Large intestine (tissue), 3 donors: Measurements from ENCODE around the gene BET1L. TPM values are rescaled to one million over a fixed set of nuclear protein-coding genes. Genes with fewer than 3 reads are reported as not detected.

Source experiments
- DNase-seq, 2 donors: peaks; one replicate each; pipeline versions ENCODE4 v3.0.0 to v3.0.0-alpha.2; 2013
- H3K27ac ChIP-seq: one replicate; pipeline ENCODE4 v1.5.1; 2013; ENCODE audit warnings: low read length
- H3K27me3 ChIP-seq: 2 replicates; pipeline ENCODE4 v1.6.1; 2013; ENCODE audit warnings: low read length; ENCODE audit not compliant: control insufficient read depth, insufficient read depth
- H3K36me3 ChIP-seq: 2 replicates; pipeline ENCODE4 v1.6.1; 2013; ENCODE audit warnings: low read length; ENCODE audit not compliant: control insufficient read depth, insufficient read depth
- H3K4me1 ChIP-seq: one replicate; pipeline ENCODE4 v1.6.1; 2013; ENCODE audit warnings: low read length; ENCODE audit not compliant: control insufficient read depth, insufficient read depth
- H3K4me3 ChIP-seq: one replicate; pipeline ENCODE4 v1.5.1; 2013; ENCODE audit warnings: low read length
- H3K9me3 ChIP-seq: one replicate; pipeline ENCODE4 v1.6.1; 2013; ENCODE audit warnings: mild to moderate bottlenecking, low read depth, low read length, moderate library complexity; ENCODE audit not compliant: control insufficient read depth
- WGBS: methylation state at CpG from one replicate; pipeline ENCODE4 v1.1.5; 2013; ENCODE audit warnings: low lambda C conversion rate; ENCODE audit not compliant: insufficient coverage; 5-methylcytosine and 5-hydroxymethylcytosine counted together
- polyA plus RNA-seq: library from polyadenylated mRNA; unstranded; fragments of 120-200 nt; gene quantifications from one replicate; pipeline ENCODE4 v1.2.1, GENCODE V29; 2013

The BET1L gene
- polyA plus RNA-seq, 1 donor, result 51.2 TPM

GRCh38 chr11:211295-211694, 4.1 kb upstream of the BET1L start:
- Histone ChIP-seq H3K27me3 (no peaks in the 10 kb centered on the region), H3K27ac (no peak overlapping the region), H3K4me3 (no peak overlapping the region), H3K4me1 (peaks cover 15% of the 10 kb centered on the region), H3K36me3 (peaks cover 65% of the 10 kb centered on the region), H3K9me3 (no peaks in the 10 kb centered on the region)
- no CpG with 5 or more reads among the region's 5 CpGs for WGBS
- no peak for DNase-seq

- Histone ChIP-seq H3K4me3 (no peak overlapping the region), H3K4me1 (peaks cover 15% of the 10 kb centered on the region), H3K36me3 (peaks cover 60% of the 10 kb centered on the region), H3K9me3 (no peaks in the 10 kb centered on the region), H3K27me3 (no peaks in the 10 kb centered on the region), H3K27ac (no peak overlapping the region)
- DNase-seq, result no peak
- WGBS, result no CpG with 5 or more reads among the region's 5 CpGs
These were observed 3.6 kb upstream of the BET1L start for GRCh38 chr11:210803-211180.

- no CpG with 5 or more reads among the region's 9 CpGs for WGBS
- Histone ChIP-seq H3K4me1 (peaks cover 21% of the 10 kb centered on the region), H3K4me3 (peak overlapping the region; percentile 94), H3K9me3 (no peaks in the 10 kb centered on the region), H3K27me3 (no peaks in the 10 kb centered on the region), H3K27ac (no peak overlapping the region), H3K36me3 (peaks cover 60% of the 10 kb centered on the region)
- no peak for DNase-seq
These were observed 3.1 kb upstream of the BET1L start for GRCh38 chr11:210122-210802.

DNA sequence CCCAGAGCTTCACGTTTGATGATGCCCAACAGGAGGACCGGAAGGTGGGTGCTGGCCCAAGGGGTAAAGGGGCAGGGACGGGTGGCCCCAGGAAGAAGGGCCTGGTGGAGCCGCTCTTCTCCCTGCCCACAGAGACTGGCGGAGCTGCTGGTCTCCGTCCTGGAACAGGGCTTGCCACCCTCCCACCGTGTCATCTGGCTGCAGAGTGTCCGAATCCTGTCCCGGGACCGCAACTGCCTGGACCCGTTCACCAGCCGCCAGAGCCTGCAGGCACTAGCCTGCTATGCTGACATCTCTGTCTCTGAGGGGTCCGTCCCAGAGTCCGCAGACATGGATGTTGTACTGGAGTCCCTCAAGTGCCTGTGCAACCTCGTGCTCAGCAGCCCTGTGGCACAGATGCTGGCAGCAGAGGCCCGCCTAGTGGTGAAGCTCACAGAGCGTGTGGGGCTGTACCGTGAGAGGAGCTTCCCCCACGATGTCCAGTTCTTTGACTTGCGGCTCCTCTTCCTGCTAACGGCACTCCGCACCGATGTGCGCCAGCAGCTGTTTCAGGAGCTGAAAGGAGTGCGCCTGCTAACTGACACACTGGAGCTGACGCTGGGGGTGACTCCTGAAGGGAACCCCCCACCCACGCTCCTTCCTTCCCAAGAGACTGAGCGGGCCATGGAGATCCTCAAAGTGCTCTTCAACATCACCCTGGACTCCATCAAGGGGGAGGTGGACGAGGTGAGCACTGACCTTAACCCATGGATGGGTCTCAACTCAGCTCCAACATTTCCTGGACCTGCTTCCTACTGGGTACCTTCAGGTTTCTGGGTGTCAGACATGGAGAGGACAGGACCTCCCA, 2.3 kb upstream of the BET1L start:
- H3K4me3 ChIP-seq, result peak overlapping the region; percentile 94

GRCh38 chr11:208917-209260, 1.7 kb upstream of the BET1L start:
- no peaks in the 10 kb centered on the region for H3K9me3 ChIP-seq
- DNase-seq, result no peak
- no peaks in the 10 kb centered on the region for H3K27me3 ChIP-seq
- H3K36me3 ChIP-seq, result peaks cover 62% of the 10 kb centered on the region
- peak overlapping the region; percentile 94 for H3K4me3 ChIP-seq
- H3K4me1 ChIP-seq, result peaks cover 23% of the 10 kb centered on the region
- peak overlapping the region; percentile 99 for H3K27ac ChIP-seq
- no CpG with 5 or more reads among the region's 26 CpGs for WGBS

More for the DNA sequence above, 2.3 kb upstream of the BET1L start:
- Histone ChIP-seq H3K9me3 (no peaks in the 10 kb centered on the region), H3K36me3 (peaks cover 63% of the 10 kb centered on the region), H3K27ac (no peak overlapping the region), H3K4me1 (peaks cover 23% of the 10 kb centered on the region), H3K27me3 (no peaks in the 10 kb centered on the region)
- WGBS, result no CpG with 5 or more reads among the region's 29 CpGs
- no peak for DNase-seq

DNA sequence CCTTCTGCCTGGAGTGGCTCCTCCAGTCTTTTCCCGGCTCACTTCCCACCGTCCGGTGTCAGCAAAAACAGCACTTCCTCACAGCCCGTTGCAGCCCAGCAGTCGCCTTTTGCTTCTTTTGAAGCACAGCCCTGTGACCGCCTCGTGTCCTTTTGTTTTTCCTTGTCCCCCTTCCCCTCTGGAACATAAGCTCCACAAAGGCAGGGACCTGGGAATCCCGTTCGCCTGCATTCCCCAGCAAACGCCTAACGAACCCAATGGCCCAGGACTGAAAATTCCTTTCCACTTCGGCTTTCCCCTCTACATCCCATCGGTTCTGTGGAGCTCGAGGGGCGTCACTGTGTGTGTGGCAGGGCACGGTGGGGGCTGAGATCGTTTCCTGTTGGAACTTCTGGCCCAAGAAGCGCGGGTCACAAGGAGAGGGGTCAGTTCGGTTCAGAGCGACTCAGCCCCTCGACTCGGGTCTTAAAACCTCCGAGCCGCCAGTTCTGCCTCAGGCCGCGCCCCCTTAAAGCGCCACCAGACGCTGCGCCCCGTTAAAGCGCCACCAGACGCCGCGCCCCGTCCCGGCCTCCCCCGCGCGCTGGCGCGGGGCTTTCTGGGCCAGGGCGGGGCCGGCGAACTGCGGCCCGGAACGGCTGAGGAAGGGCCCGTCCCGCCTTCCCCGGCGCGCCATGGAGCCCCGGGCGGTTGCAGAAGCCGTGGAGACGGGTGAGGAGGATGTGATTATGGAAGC, 1.1 kb upstream of the BET1L start:
- no peaks in the 10 kb centered on the region for H3K27me3 ChIP-seq
- peak overlapping the region; percentile 94 for H3K4me3 ChIP-seq
- H3K27ac ChIP-seq, result peak overlapping the region; percentile 99
- WGBS, result 0% methylated on average over 4 of the region's 57 CpGs
- peak; percentile 78 to 90 for DNase-seq
- H3K4me1 ChIP-seq, result peaks cover 23% of the 10 kb centered on the region
- no peaks in the 10 kb centered on the region for H3K9me3 ChIP-seq
- H3K36me3 ChIP-seq, result peaks cover 64% of the 10 kb centered on the region

- no CpG with 5 or more reads among the region's 27 CpGs for WGBS
- peaks cover 23% of the 10 kb centered on the region for H3K4me1 ChIP-seq
- H3K4me3 ChIP-seq, result peak overlapping the region; percentile 94
- no peaks in the 10 kb centered on the region for H3K9me3 ChIP-seq
- DNase-seq, result peak in 1 of 2 donors; percentile 26
- peaks cover 64% of the 10 kb centered on the region for H3K36me3 ChIP-seq
- peak overlapping the region; percentile 99 for H3K27ac ChIP-seq
- no peaks in the 10 kb centered on the region for H3K27me3 ChIP-seq
These were observed 623 bp upstream of the BET1L start for GRCh38 chr11:207863-208180.

DNA sequence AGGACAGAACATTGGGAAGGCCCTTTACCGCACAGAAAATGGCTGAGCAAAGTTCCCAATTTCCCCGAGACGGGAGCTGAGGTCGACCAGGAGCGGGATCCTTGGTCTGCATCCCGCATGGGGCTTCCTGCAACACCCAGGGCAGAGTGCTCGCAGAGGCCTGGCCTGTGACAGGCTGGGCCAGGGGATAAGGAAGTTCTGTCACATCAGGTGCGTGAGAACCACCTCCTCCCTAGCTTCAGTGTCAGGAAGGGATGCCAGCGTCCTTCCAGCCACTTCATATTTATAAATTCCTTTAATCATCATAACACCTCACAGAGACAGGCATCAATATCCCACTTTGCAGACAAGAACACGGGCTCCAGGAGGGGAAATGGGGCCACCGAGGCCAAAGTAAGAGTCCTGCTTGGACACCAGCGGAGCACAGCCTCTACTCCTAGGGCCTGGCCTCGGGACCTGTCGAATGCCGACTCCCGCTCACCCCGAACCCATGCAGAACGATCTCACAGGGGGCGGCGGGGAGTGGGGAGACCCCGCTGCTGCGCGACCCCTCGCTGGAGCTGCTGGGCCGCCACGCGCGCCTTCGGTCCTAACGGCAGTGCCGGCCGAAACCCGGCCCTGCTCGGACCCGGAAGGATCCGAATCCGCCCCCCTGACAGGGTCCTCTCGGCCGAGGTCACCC, 532 bp downstream of the BET1L start:
- WGBS, result no CpG with 5 or more reads among the region's 39 CpGs
- H3K4me3 ChIP-seq, result peak overlapping the region; percentile 94
- peaks cover 53% of the 10 kb centered on the region for H3K36me3 ChIP-seq
- H3K27me3 ChIP-seq, result no peaks in the 10 kb centered on the region
- DNase-seq, result peak; percentile 50 to 66
- H3K4me1 ChIP-seq, result peaks cover 23% of the 10 kb centered on the region
- no peaks in the 10 kb centered on the region for H3K9me3 ChIP-seq
- peak overlapping the region; percentile 99 for H3K27ac ChIP-seq

- Histone ChIP-seq H3K4me3 (peak overlapping the region; percentile 94), H3K4me1 (peaks cover 23% of the 10 kb centered on the region), H3K36me3 (peaks cover 51% of the 10 kb centered on the region), H3K27ac (peak overlapping the region; percentile 99), H3K9me3 (no peaks in the 10 kb centered on the region), H3K27me3 (no peaks in the 10 kb centered on the region)
- WGBS, result no CpG with 5 or more reads among the region's 7 CpGs
- no peak for DNase-seq
These were observed 1.2 kb downstream of the BET1L start for GRCh38 chr11:206002-206384.
